HepG2 (cell line): ENCODE data around the gene PGC. TPM values are rescaled to one million over a fixed set of nuclear protein-coding genes. Genes with fewer than 3 reads are reported as not detected.

Experiments
- ATAC-seq: fragments of 200-7000 bp; cut with Tn5 transposase; 3 replicates; pipeline ENCODE4 v1.9.1; 2020; ENCODE audit warnings: mild to moderate bottlenecking, moderate library complexity
- BruUV-seq: library from RNA; stranded (reverse); fragments of 400-500 nt; replicated peaks from 2 replicates; lab custom pipeline; 2021; lab: Mats Ljungman, UMichigan
- CTCF ChIA-PET: fragments of 300-600 bp; formaldehyde crosslinking; extraction: SDS; loops from one replicate; lab custom pipeline; 2021; ENCODE audit warnings: low total read pairs, inconsistent platforms, low intra/inter-chr PET ratio; lab: Yijun Ruan, JAX
- POLR2A ChIA-PET: fragments of 350-600 bp; sonication (Branson Sonifier 250); formaldehyde crosslinking; loops from one replicate; lab custom pipeline; 2020; ENCODE audit warnings: antibody characterized with exemption, inconsistent platforms; lab: Yijun Ruan, JAX
- DNase-seq: peaks from one replicate; pipeline ENCODE4 v3.0.0-alpha.2; 2015; ENCODE audit warnings: low spot score
- FAIRE-seq: peaks from 3 replicates; lab custom pipeline; 2011; peaks lifted over from hg19 to GRCh38; lab: Jason Lieb, UNC
- H2AFZ ChIP-seq: one replicate; pipeline ENCODE4 v1.6.1; 2011; ENCODE audit warnings: low read length, inconsistent platforms
- H3K27ac ChIP-seq: fragments of 300-600 bp; 3 replicates; pipeline ENCODE4 v1.8.0; 2011; ENCODE audit warnings: mixed run types, mild to moderate bottlenecking, mixed read lengths, low read length, inconsistent platforms; ENCODE audit not compliant: insufficient read depth; ENCODE audit errors: extremely low read length
- H3K27me3 ChIP-seq, 2 experiments: fragments of 200-600 bp in 1 of 2; 2 replicates in 1 of 2; 3 replicates in 1 of 2; pipeline versions ENCODE4 v1.6.0 to v1.8.0; 2011; ENCODE audit warnings: low read length in 2 of 2, mild to moderate bottlenecking in 2 of 2, moderate library complexity in 2 of 2, inconsistent platforms in 1 of 2; ENCODE audit not compliant: insufficient read depth in 2 of 2, control insufficient read depth in 1 of 2
- H3K36me3 ChIP-seq, 2 experiments: fragments of 200-600 bp in 1 of 2; replicated peaks in 1 of 2; 2 replicates in 1 of 2; 3 replicates in 1 of 2; pipeline versions ENCODE4 v1.5.1 to v1.8.0; 2011; ENCODE audit warnings: low read length in 2 of 2, inconsistent platforms in 1 of 2; ENCODE audit not compliant: insufficient read depth in 2 of 2, control insufficient read depth in 1 of 2
- H3K4me1 ChIP-seq: 2 replicates; pipeline ENCODE4 v1.5.1; 2012; ENCODE audit warnings: low read length, inconsistent platforms; ENCODE audit not compliant: insufficient read depth
- H3K4me2 ChIP-seq: 2 replicates; pipeline ENCODE4 v1.6.0; 2011; ENCODE audit warnings: low read depth, low read length, inconsistent platforms
- H3K4me3 ChIP-seq, 3 experiments: fragments of 200-600 bp in 1 of 3; sonication (generic), shearing (Covaris generic) in 1 of 3; replicated peaks in 1 of 3; 2 replicates each; pipeline ENCODE4 v1.5.1; 2011 to 2016; ENCODE audit warnings: low read length in 3 of 3, inconsistent platforms in 2 of 3, low read depth in 2 of 3, mild to moderate bottlenecking in 2 of 3, control low read depth in 1 of 3, mixed read lengths in 1 of 3; ENCODE audit not compliant: insufficient read depth in 1 of 3
- H3K79me2 ChIP-seq: one replicate; pipeline ENCODE4 v1.6.1; 2011; ENCODE audit warnings: low read length, inconsistent platforms; ENCODE audit not compliant: insufficient read depth
- H3K9ac ChIP-seq: 2 replicates; pipeline ENCODE4 v1.6.0; 2011; ENCODE audit warnings: mild to moderate bottlenecking, low read depth, low read length, inconsistent platforms; ENCODE audit not compliant: insufficient read depth
- H3K9me3 ChIP-seq: 2 replicates; pipeline ENCODE4 v1.5.1; 2012; ENCODE audit warnings: mild to moderate bottlenecking, low read length
- H4K20me1 ChIP-seq: 2 replicates; pipeline ENCODE4 v1.6.0; 2011; ENCODE audit warnings: inconsistent platforms, mild to moderate bottlenecking, low read length, moderate library complexity; ENCODE audit not compliant: insufficient read depth
- BCL6 ChIP-seq: IDR thresholded peaks from 2 replicates; pipeline ENCODE4 v1.6.1; 2016; ENCODE audit warnings: missing genetic modification reagents, missing compliant biosample characterization
- FOXA1 ChIP-seq, 2 experiments: fragments of 450-650 bp in 1 of 2; sonication (generic) in 1 of 2; formaldehyde crosslinking in 1 of 2; IDR thresholded peaks; 2 replicates each; pipeline versions ENCODE4 v1.4.0 to v1.6.1; 2016 to 2020; ENCODE audit warnings: missing genetic modification reagents in 1 of 2
- GABPB1 ChIP-seq: IDR thresholded peaks from 2 replicates; pipeline ENCODE4 v1.6.1; 2016; ENCODE audit warnings: mild to moderate bottlenecking, missing genetic modification reagents, moderate library complexity, missing compliant biosample characterization
- HNF4G ChIP-seq, 2 experiments: sonication (generic) in 1 of 2; formaldehyde crosslinking in 1 of 2; IDR thresholded peaks; 2 replicates each; pipeline versions ENCODE4 v1.4.0 to v1.6.1; 2011 to 2020; ENCODE audit warnings: borderline replicate concordance in 2 of 2, low read depth in 2 of 2, mild to moderate bottlenecking in 2 of 2, low read length in 1 of 2, missing genetic modification reagents in 1 of 2, moderate library complexity in 1 of 2
- KDM4B ChIP-seq: sonication (generic); formaldehyde crosslinking; IDR thresholded peaks from 2 replicates; pipeline ENCODE4 v1.4.0; 2020; ENCODE audit warnings: missing genetic modification reagents
- MLLT10 ChIP-seq: sonication (generic); formaldehyde crosslinking; IDR thresholded peaks from 2 replicates; pipeline ENCODE4 v1.4.0; 2020; ENCODE audit warnings: missing genetic modification reagents
- SALL2 ChIP-seq: sonication (generic); formaldehyde crosslinking; IDR thresholded peaks from 2 replicates; pipeline ENCODE4 v1.8.1; 2023; ENCODE audit warnings: mild to moderate bottlenecking, missing genetic modification reagents, inconsistent platforms
- ZMYM3 ChIP-seq: sonication (generic); formaldehyde crosslinking; IDR thresholded peaks from 2 replicates; pipeline ENCODE4 v1.5.1; 2020; ENCODE audit warnings: mild to moderate bottlenecking, missing genetic modification reagents
- ZNF331 ChIP-seq: sonication (generic); formaldehyde crosslinking; IDR thresholded peaks from 2 replicates; pipeline ENCODE4 v1.4.0; 2020; ENCODE audit warnings: missing genetic modification reagents
- ZNF552 ChIP-seq: sonication (generic); formaldehyde crosslinking; IDR thresholded peaks from 2 replicates; pipeline ENCODE4 v1.9.0; 2022; ENCODE audit warnings: missing genetic modification reagents, mild to moderate bottlenecking, borderline replicate concordance
- ZNF782 ChIP-seq: sonication (generic); formaldehyde crosslinking; IDR thresholded peaks from 2 replicates; pipeline ENCODE4 v1.4.0; 2020; ENCODE audit warnings: missing genetic modification reagents, mild to moderate bottlenecking, borderline replicate concordance
- ZNF83 ChIP-seq: sonication (generic); formaldehyde crosslinking; IDR thresholded peaks from 2 replicates; pipeline ENCODE4 v1.4.0; 2020; ENCODE audit warnings: missing genetic modification reagents, mild to moderate bottlenecking, borderline replicate concordance
- ZSCAN21 ChIP-seq: sonication (generic); formaldehyde crosslinking; IDR thresholded peaks from 2 replicates; pipeline ENCODE4 v1.8.0; 2022; ENCODE audit warnings: mild to moderate bottlenecking, missing genetic modification reagents, moderate library complexity, borderline replicate concordance
- WGBS: methylation state at CpG from one replicate; pipeline ENCODE4 v1.1.6; 2017; ENCODE audit warnings: low lambda C conversion rate; 5-methylcytosine and 5-hydroxymethylcytosine counted together
- in situ Hi-C: cut with HindIII; loops from 2 replicates; pipeline ENCODE4 v1.10.0; 2017; ENCODE audit warnings: low pct_unique_long_range_greater_than_20kb; ENCODE audit not compliant: extremely low pct_ligation_motif_present
- intact Hi-C: fragments of 100-400 bp; cut with micrococcal nuclease; formaldehyde crosslinking; loops from one replicate; pipeline ENCODE4 v1.10.0; 2022; ENCODE audit not compliant: unreplicated experiment
- polyA plus RNA-seq, 8 experiments: library from polyadenylated mRNA; depleted of rRNA in 3 of 8; stranded (reverse) in 7 of 8; unstranded in 1 of 8; fragments of >200 nt; fragmentation: Illumina TruSeq in 4 of 8; extraction: Trizol in 4 of 8; gene quantifications; 2 replicates each; pipeline versions ENCODE4 v1.2.1 to v1.2.3, GENCODE V29; 2011 to 2016; ENCODE audit warnings: low read depth in 4 of 8, missing spikeins in 1 of 8, mixed read lengths in 1 of 8; ENCODE audit not compliant: insufficient read depth in 1 of 8
- total RNA-seq, 5 experiments: library from RNA; depleted of rRNA; stranded (reverse); fragments of >200 nt; fragmentation: Illumina TruSeq; extraction: Trizol; gene quantifications; 2 replicates each; pipeline ENCODE4 v1.2.3, GENCODE V29; 2016; ENCODE audit warnings: low read depth in 1 of 5
- TF ChIP-seq, protein P1 (sequence below): sonication (generic); formaldehyde crosslinking; IDR thresholded peaks from 2 replicates; pipeline ENCODE4 v1.4.0; 2020; ENCODE audit warnings: missing genetic modification reagents
- TF ChIP-seq, protein P2 (sequence below), 2 experiments: sonication (generic) in 1 of 2; formaldehyde crosslinking in 1 of 2; IDR thresholded peaks; 2 replicates each; pipeline versions ENCODE4 v1.4.0 to v1.6.1; 2018 to 2020; ENCODE audit warnings: missing genetic modification reagents in 2 of 2, borderline replicate concordance in 1 of 2, low read depth in 1 of 2, mild to moderate bottlenecking in 1 of 2, missing biosample characterization in 1 of 2
- TF ChIP-seq, protein P3 (sequence below): sonication (generic); formaldehyde crosslinking; conservative IDR thresholded peaks from 2 replicates; pipeline ENCODE4 v1.4.0; 2020; ENCODE audit warnings: missing genetic modification reagents

The PGC gene
- total and polyA plus RNA-seq, 2 of the 13 experiments (the other 11 are each of a cell fraction or from before 2014, with no cell fraction given), result 426 to 502 TPM

DNA sequence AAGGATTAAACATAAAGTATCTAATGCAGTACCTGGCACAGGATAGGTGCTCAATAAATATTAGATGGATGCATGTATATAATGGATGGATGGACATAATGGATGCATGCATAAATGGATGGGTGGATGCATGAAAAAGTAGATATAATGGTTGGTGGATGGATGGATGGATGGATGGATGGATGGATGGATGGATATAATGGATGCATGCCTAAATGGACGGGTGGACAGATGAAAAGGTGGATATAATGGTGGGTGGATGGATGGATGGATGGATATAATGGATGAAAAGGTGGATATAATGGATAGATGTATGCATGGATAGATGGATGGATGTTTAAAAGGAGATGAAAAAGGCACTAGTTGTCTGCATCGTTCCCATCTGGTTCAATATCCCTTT is 37.8 kb downstream of the PGC start:
- H3K9ac ChIP-seq, result no peak overlapping the region
- POLR2A ChIA-PET, result no interaction called here
- H4K20me1 ChIP-seq, result no peaks in the 10 kb centered on the region; the same call in 1 of the 2 replicates
- in situ Hi-C loops, result no loop called here
- peaks cover 25% of the 10 kb centered on the region for H3K4me1 ChIP-seq
- CTCF ChIA-PET, result interaction anchor here (2.4 kb wide), 1 partner anchor 67 kb away, joined by 7 read pairs; no protein-coding TSS in a partner anchor
- no peak overlapping the region for H2AFZ ChIP-seq
- H3K4me2 ChIP-seq, result no peak overlapping the region
- H3K4me3 ChIP-seq, result no peak overlapping the region
- BruUV-seq, result no TSS peak
- intact Hi-C loops, result no loop called here
- no peaks in the 10 kb centered on the region for H3K9me3 ChIP-seq
- no peaks in the 10 kb centered on the region for H3K27me3 ChIP-seq
- no peaks in the 10 kb centered on the region for H3K36me3 ChIP-seq
- no peak for FAIRE-seq
- H3K27ac ChIP-seq, result no peak overlapping the region
- no peak for TF ChIP-seq ZNF552
- no peak for TF ChIP-seq ZNF782 (CRISPR knock-in tag)
- no peak for TF ChIP-seq ZSCAN21 (CRISPR knock-in tag)
- no peak for TF ChIP-seq SALL2 (CRISPR knock-in tag)
- TF ChIP-seq, protein P1, sequence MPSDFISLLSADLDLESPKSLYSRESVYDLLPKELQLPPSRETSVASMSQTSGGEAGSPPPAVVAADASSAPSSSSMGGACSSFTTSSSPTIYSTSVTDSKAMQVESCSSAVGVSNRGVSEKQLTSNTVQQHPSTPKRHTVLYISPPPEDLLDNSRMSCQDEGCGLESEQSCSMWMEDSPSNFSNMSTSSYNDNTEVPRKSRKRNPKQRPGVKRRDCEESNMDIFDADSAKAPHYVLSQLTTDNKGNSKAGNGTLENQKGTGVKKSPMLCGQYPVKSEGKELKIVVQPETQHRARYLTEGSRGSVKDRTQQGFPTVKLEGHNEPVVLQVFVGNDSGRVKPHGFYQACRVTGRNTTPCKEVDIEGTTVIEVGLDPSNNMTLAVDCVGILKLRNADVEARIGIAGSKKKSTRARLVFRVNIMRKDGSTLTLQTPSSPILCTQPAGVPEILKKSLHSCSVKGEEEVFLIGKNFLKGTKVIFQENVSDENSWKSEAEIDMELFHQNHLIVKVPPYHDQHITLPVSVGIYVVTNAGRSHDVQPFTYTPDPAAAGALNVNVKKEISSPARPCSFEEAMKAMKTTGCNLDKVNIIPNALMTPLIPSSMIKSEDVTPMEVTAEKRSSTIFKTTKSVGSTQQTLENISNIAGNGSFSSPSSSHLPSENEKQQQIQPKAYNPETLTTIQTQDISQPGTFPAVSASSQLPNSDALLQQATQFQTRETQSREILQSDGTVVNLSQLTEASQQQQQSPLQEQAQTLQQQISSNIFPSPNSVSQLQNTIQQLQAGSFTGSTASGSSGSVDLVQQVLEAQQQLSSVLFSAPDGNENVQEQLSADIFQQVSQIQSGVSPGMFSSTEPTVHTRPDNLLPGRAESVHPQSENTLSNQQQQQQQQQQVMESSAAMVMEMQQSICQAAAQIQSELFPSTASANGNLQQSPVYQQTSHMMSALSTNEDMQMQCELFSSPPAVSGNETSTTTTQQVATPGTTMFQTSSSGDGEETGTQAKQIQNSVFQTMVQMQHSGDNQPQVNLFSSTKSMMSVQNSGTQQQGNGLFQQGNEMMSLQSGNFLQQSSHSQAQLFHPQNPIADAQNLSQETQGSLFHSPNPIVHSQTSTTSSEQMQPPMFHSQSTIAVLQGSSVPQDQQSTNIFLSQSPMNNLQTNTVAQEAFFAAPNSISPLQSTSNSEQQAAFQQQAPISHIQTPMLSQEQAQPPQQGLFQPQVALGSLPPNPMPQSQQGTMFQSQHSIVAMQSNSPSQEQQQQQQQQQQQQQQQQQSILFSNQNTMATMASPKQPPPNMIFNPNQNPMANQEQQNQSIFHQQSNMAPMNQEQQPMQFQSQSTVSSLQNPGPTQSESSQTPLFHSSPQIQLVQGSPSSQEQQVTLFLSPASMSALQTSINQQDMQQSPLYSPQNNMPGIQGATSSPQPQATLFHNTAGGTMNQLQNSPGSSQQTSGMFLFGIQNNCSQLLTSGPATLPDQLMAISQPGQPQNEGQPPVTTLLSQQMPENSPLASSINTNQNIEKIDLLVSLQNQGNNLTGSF (CRISPR knock-in tag), result no peak
- no peak for TF ChIP-seq FOXA1 (IDR thresholded peaks at IDR 0.05)
- TF ChIP-seq FOXA1 (CRISPR knock-in tag; IDR thresholded peaks at IDR 0.05), result no peak
- no peak for TF ChIP-seq ZMYM3 (CRISPR knock-in tag)
- no peak for TF ChIP-seq GABPB1 (CRISPR knock-in tag)
- TF ChIP-seq, protein P2, sequence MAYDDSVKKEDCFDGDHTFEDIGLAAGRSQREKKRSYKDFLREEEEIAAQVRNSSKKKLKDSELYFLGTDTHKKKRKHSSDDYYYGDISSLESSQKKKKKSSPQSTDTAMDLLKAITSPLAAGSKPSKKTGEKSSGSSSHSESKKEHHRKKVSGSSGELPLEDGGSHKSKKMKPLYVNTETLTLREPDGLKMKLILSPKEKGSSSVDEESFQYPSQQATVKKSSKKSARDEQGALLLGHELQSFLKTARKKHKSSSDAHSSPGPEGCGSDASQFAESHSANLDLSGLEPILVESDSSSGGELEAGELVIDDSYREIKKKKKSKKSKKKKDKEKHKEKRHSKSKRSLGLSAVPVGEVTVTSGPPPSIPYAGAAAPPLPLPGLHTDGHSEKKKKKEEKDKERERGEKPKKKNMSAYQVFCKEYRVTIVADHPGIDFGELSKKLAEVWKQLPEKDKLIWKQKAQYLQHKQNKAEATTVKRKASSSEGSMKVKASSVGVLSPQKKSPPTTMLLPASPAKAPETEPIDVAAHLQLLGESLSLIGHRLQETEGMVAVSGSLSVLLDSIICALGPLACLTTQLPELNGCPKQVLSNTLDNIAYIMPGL (CRISPR knock-in tag; IDR thresholded peaks at IDR 0.05; ENCODE audit: borderline replicate concordance in 1 of 2, low read depth in 1 of 2), result no peak
- TF ChIP-seq HNF4G (IDR thresholded peaks at IDR 0.05; ENCODE audit: borderline replicate concordance, low read depth, low read length), result no peak
- TF ChIP-seq HNF4G (CRISPR knock-in tag; IDR thresholded peaks at IDR 0.05; ENCODE audit: borderline replicate concordance, low read depth), result no peak
- TF ChIP-seq BCL6 (CRISPR knock-in tag), result no peak
- TF ChIP-seq, protein P3, sequence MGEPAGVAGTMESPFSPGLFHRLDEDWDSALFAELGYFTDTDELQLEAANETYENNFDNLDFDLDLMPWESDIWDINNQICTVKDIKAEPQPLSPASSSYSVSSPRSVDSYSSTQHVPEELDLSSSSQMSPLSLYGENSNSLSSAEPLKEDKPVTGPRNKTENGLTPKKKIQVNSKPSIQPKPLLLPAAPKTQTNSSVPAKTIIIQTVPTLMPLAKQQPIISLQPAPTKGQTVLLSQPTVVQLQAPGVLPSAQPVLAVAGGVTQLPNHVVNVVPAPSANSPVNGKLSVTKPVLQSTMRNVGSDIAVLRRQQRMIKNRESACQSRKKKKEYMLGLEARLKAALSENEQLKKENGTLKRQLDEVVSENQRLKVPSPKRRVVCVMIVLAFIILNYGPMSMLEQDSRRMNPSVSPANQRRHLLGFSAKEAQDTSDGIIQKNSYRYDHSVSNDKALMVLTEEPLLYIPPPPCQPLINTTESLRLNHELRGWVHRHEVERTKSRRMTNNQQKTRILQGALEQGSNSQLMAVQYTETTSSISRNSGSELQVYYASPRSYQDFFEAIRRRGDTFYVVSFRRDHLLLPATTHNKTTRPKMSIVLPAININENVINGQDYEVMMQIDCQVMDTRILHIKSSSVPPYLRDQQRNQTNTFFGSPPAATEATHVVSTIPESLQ (CRISPR knock-in tag), result no peak
- no peak for TF ChIP-seq ZNF331 (CRISPR knock-in tag)
- no peak for TF ChIP-seq MLLT10 (CRISPR knock-in tag)
- no peak for TF ChIP-seq ZNF83 (CRISPR knock-in tag)
- TF ChIP-seq KDM4B (CRISPR knock-in tag), result no peak
- TF ChIP-seq, all 625 proteins: peak for 0
- WGBS, result 87% methylated on average over 2 of the region's 2 CpGs
- DNase-seq, result no peak
- no peak for ATAC-seq
- no peaks in the 10 kb centered on the region for H3K79me2 ChIP-seq
